A549 (cell line): Measurements from ENCODE around the gene CCDC102B. TPM values are rescaled to one million over a fixed set of nuclear protein-coding genes. Genes with fewer than 3 reads are reported as not detected.

Experiments used
- ATAC-seq, 2 experiments: fragments of 200-7000 bp in 1 of 2; fragments of >200 bp in 1 of 2; cut with Nextera tagmentation in 1 of 2; cut with Tn5 transposase in 1 of 2; 3 replicates each; pipeline versions ENCODE4 v1.8.0 to v1.9.1; 2018 to 2020; ENCODE audit warnings: mild to moderate bottlenecking in 1 of 2, moderate library complexity in 1 of 2
- CTCF ChIA-PET: fragments of 300-600 bp; sonication (Branson Sonifier 250); formaldehyde crosslinking; extraction: SDS; loops from one replicate; lab custom pipeline; 2021; ENCODE audit warnings: antibody characterized with exemption, inconsistent platforms; lab: Yijun Ruan, JAX
- POLR2A ChIA-PET: fragments of 350-600 bp; formaldehyde crosslinking; extraction: SDS; loops from one replicate; lab custom pipeline; 2021; ENCODE audit warnings: antibody characterized with exemption, inconsistent platforms; lab: Yijun Ruan, JAX
- DNase-seq, 2 experiments: peaks; one replicate each; pipeline versions ENCODE4 v3.0.0 to v3.0.0-alpha.2; 2011 to 2016; ENCODE audit warnings: low read depth in 1 of 2, low spot score in 1 of 2
- FAIRE-seq: peaks from 2 replicates; lab custom pipeline; 2011; peaks lifted over from hg19 to GRCh38; lab: Jason Lieb, UNC
- H3K27ac ChIP-seq, 2 experiments: fragments of >200 bp; sonication (Bioruptor Twin); formaldehyde crosslinking; 3 replicates each; pipeline ENCODE4 v1.5.1; 2016 to 2017
- H3K4me1 ChIP-seq: fragments of >200 bp; sonication (Bioruptor Twin); formaldehyde crosslinking; 3 replicates; pipeline ENCODE4 v1.6.1; 2016
- H3K4me2 ChIP-seq: fragments of >200 bp; sonication (Bioruptor Twin); formaldehyde crosslinking; 3 replicates; pipeline ENCODE4 v1.6.1; 2016
- H3K4me3 ChIP-seq: fragments of >200 bp; sonication (Bioruptor Twin); formaldehyde crosslinking; 3 replicates; pipeline ENCODE4 v1.5.1; 2016
- H3K9me3 ChIP-seq: fragments of >200 bp; sonication (Bioruptor Twin); formaldehyde crosslinking; 3 replicates; pipeline ENCODE4 v1.6.1; 2016
- CBX2 ChIP-seq: fragments of 200-600 bp; sonication (generic); IDR thresholded peaks from 2 replicates; pipeline ENCODE4 v1.6.1; 2016; ENCODE audit warnings: low read depth, mild to moderate bottlenecking, borderline replicate concordance
- CHD4 ChIP-seq: fragments of 200-600 bp; sonication (generic); IDR thresholded peaks from 2 replicates; pipeline ENCODE4 v1.6.1; 2016; ENCODE audit warnings: antibody characterized with exemption, mild to moderate bottlenecking, borderline replicate concordance
- EHF ChIP-seq: fragments of 250-450 bp; sonication (Bioruptor Pico); IDR thresholded peaks from 2 replicates; pipeline ENCODE4 v1.5.0; 2020; ENCODE audit warnings: mild to moderate bottlenecking
- FOSB ChIP-seq: fragments of 250-450 bp; sonication (Bioruptor Pico); IDR thresholded peaks from 2 replicates; pipeline ENCODE4 v1.5.0; 2020; ENCODE audit warnings: mild to moderate bottlenecking, moderate library complexity
- FOXS1 ChIP-seq: fragments of 250-450 bp; sonication (Bioruptor Pico); IDR thresholded peaks from 2 replicates; pipeline ENCODE4 v1.5.0; 2020; ENCODE audit warnings: mild to moderate bottlenecking, moderate library complexity
- JUNB ChIP-seq: fragments of >200 bp; sonication (Bioruptor Twin); formaldehyde crosslinking; IDR thresholded peaks from 2 replicates; pipeline ENCODE4 v1.6.1; 2016
- MAZ ChIP-seq: fragments of 150-350 bp; IDR thresholded peaks from 2 replicates; pipeline ENCODE4 v1.6.1; 2014; ENCODE audit warnings: antibody characterized with exemption, low read depth, low read length, borderline replicate concordance
- MYC ChIP-seq: IDR thresholded peaks from 2 replicates; pipeline ENCODE4 v1.6.1; 2012; ENCODE audit warnings: mild to moderate bottlenecking, inconsistent platforms, low read length, improper control_type of control experiment, borderline replicate concordance
- NPAS2 ChIP-seq: fragments of 250-450 bp; sonication (Bioruptor Pico); IDR thresholded peaks from 2 replicates; pipeline ENCODE4 v1.8.0; 2022; ENCODE audit warnings: mild to moderate bottlenecking, moderate library complexity, borderline replicate concordance
- RARB ChIP-seq: fragments of 250-450 bp; sonication (Bioruptor Pico); IDR thresholded peaks from 2 replicates; pipeline ENCODE4 v1.8.0; 2021; ENCODE audit warnings: mild to moderate bottlenecking, moderate library complexity
- RCOR1 ChIP-seq: fragments of 150-350 bp; IDR thresholded peaks from 2 replicates; pipeline ENCODE4 v1.6.1; 2014; ENCODE audit warnings: antibody characterized with exemption, low read length, low read depth
- TFCP2L1 ChIP-seq: fragments of 250-450 bp; sonication (Bioruptor Pico); IDR thresholded peaks from 2 replicates; pipeline ENCODE4 v1.5.0; 2021; ENCODE audit warnings: mild to moderate bottlenecking
- ZFP36 ChIP-seq: fragments of 450-650 bp; IDR thresholded peaks from 2 replicates; pipeline ENCODE4 v1.6.1; 2014; ENCODE audit warnings: borderline replicate concordance; ENCODE audit not compliant: partially characterized antibody
- WGBS: methylation state at CpG from one replicate; pipeline ENCODE4 v1.1.6; 2017; ENCODE audit errors: missing lambda C conversion rate; 5-methylcytosine and 5-hydroxymethylcytosine counted together
- polyA plus RNA-seq, 4 experiments: library from polyadenylated mRNA; depleted of rRNA in 3 of 4; stranded (reverse); fragments of >200 nt; fragmentation: RNase III in 1 of 4; extraction: RNeasy Plus Mini Kit Qiagen cat#74134 plus additional on column Dnase treatment in 1 of 4; gene quantifications; 2 replicates in 3 of 4; 3 replicates in 1 of 4; pipeline ENCODE4 v1.2.3, GENCODE V29; 2011 to 2017
- TF ChIP-seq, protein P1 (sequence below): fragments of >200 bp; sonication (Bioruptor Twin); formaldehyde crosslinking; IDR thresholded peaks from 2 replicates; pipeline ENCODE4 v1.6.1; 2016
- TF ChIP-seq, protein P2 (sequence below): fragments of >200 bp; sonication (Bioruptor Twin); formaldehyde crosslinking; IDR thresholded peaks from 3 replicates; pipeline ENCODE4 v1.6.1; 2016
- TF ChIP-seq, protein P3 (sequence below): fragments of 150-350 bp; IDR thresholded peaks from 2 replicates; pipeline ENCODE4 v1.6.1; 2014; ENCODE audit warnings: low read depth, mild to moderate bottlenecking, low read length
- TF ChIP-seq, protein P4 (sequence below): IDR thresholded peaks from 2 replicates; pipeline ENCODE4 v1.6.1; 2012; ENCODE audit warnings: low read depth, borderline replicate concordance
- TF ChIP-seq, protein P5 (sequence below): fragments of 200-600 bp; sonication (generic); IDR thresholded peaks from 2 replicates; pipeline ENCODE4 v1.6.1; 2016; ENCODE audit warnings: antibody characterized with exemption, mild to moderate bottlenecking, moderate library complexity
- TF ChIP-seq, protein P6 (sequence below): fragments of 450-650 bp; IDR thresholded peaks from 2 replicates; pipeline ENCODE4 v1.6.1; 2014; ENCODE audit warnings: antibody characterized with exemption
- TF ChIP-seq, protein P7 (sequence below): IDR thresholded peaks from 2 replicates; pipeline ENCODE4 v1.6.1; 2012

The CCDC102B gene
- polyA plus RNA-seq, 2 of the 4 experiments (the other 2 are of a cell fraction): 1.2 to 1.6 TPM

DNA sequence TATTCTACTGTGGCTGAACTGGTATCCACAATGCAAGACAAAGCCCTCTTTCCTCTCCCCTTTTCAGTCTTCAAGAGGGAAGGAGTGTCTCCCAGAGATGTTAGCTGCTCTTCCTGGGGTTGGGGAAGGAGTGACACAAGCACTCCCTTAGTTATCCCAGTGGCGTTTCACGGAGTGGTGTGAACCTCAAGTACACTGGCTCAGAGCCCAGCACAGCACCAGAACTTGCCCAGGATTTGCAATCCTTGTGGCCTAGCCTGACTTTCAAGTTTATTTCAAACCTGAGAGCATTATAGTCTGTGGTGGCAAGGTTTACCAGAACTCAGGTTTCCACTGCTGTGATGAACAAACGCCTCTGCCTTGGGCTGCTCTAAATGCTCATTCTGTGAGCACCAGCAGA is 162.5 kb downstream of the CCDC102B start:
- 16% methylated on average over 3 of the region's 3 CpGs for WGBS
- Histone ChIP-seq H3K9me3 (no peaks in the 10 kb centered on the region), H3K4me2 (no peak overlapping the region), H3K4me1 (no peaks in the 10 kb centered on the region), H3K4me3 (no peak overlapping the region), H3K27ac (no peak overlapping the region)
- no peak for ATAC-seq
- TF ChIP-seq, protein P1, sequence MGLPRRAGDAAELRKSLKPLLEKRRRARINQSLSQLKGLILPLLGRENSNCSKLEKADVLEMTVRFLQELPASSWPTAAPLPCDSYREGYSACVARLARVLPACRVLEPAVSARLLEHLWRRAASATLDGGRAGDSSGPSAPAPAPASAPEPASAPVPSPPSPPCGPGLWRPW: no peak
- TF ChIP-seq, protein P2, sequence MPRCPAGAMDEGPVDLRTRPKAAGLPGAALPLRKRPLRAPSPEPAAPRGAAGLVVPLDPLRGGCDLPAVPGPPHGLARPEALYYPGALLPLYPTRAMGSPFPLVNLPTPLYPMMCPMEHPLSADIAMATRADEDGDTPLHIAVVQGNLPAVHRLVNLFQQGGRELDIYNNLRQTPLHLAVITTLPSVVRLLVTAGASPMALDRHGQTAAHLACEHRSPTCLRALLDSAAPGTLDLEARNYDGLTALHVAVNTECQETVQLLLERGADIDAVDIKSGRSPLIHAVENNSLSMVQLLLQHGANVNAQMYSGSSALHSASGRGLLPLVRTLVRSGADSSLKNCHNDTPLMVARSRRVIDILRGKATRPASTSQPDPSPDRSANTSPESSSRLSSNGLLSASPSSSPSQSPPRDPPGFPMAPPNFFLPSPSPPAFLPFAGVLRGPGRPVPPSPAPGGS: no peak
- TF ChIP-seq, protein P3, sequence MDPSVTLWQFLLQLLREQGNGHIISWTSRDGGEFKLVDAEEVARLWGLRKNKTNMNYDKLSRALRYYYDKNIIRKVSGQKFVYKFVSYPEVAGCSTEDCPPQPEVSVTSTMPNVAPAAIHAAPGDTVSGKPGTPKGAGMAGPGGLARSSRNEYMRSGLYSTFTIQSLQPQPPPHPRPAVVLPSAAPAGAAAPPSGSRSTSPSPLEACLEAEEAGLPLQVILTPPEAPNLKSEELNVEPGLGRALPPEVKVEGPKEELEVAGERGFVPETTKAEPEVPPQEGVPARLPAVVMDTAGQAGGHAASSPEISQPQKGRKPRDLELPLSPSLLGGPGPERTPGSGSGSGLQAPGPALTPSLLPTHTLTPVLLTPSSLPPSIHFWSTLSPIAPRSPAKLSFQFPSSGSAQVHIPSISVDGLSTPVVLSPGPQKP: no peak
- TF ChIP-seq TFCP2L1 (CRISPR knock-in tag) (no peak), MYC (no peak), NPAS2 (no peak), FOXS1 (no peak), CHD4 (no peak), JUNB (no peak)
- ChIA-PET CTCF (no interaction called here), POLR2A (no interaction called here)
- no peak for FAIRE-seq
- no peak for DNase-seq

DNA sequence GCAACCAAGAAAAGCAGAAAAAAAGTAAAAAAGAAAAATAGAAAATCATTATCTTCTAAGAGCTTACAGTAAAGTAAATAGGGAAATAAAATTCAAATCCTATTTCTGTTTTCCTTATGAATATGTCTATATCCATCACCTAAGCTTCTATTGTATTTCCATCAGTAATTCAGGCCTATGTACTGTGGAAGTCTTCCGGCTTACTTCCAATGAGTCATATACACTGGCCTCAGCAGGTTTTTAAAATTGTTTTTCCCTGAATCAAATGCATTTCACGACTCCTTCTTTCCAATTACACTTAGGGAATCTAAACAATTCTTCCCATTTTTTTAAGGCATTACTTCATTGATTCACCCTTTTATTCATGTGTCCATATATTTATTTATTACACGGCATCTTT is 164.7 kb downstream of the CCDC102B start:
- TF ChIP-seq, protein P3: no peak
- no peak for TF ChIP-seq MAZ
- TF ChIP-seq RCOR1: no peak
- TF ChIP-seq ZFP36: no peak
- TF ChIP-seq, protein P4, sequence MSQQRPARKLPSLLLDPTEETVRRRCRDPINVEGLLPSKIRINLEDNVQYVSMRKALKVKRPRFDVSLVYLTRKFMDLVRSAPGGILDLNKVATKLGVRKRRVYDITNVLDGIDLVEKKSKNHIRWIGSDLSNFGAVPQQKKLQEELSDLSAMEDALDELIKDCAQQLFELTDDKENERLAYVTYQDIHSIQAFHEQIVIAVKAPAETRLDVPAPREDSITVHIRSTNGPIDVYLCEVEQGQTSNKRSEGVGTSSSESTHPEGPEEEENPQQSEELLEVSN: no peak
- TF ChIP-seq, protein P5, sequence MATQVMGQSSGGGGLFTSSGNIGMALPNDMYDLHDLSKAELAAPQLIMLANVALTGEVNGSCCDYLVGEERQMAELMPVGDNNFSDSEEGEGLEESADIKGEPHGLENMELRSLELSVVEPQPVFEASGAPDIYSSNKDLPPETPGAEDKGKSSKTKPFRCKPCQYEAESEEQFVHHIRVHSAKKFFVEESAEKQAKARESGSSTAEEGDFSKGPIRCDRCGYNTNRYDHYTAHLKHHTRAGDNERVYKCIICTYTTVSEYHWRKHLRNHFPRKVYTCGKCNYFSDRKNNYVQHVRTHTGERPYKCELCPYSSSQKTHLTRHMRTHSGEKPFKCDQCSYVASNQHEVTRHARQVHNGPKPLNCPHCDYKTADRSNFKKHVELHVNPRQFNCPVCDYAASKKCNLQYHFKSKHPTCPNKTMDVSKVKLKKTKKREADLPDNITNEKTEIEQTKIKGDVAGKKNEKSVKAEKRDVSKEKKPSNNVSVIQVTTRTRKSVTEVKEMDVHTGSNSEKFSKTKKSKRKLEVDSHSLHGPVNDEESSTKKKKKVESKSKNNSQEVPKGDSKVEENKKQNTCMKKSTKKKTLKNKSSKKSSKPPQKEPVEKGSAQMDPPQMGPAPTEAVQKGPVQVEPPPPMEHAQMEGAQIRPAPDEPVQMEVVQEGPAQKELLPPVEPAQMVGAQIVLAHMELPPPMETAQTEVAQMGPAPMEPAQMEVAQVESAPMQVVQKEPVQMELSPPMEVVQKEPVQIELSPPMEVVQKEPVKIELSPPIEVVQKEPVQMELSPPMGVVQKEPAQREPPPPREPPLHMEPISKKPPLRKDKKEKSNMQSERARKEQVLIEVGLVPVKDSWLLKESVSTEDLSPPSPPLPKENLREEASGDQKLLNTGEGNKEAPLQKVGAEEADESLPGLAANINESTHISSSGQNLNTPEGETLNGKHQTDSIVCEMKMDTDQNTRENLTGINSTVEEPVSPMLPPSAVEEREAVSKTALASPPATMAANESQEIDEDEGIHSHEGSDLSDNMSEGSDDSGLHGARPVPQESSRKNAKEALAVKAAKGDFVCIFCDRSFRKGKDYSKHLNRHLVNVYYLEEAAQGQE: no peak
- TF ChIP-seq RARB (CRISPR knock-in tag): no peak
- TF ChIP-seq, protein P2: no peak
- TF ChIP-seq, protein P6, sequence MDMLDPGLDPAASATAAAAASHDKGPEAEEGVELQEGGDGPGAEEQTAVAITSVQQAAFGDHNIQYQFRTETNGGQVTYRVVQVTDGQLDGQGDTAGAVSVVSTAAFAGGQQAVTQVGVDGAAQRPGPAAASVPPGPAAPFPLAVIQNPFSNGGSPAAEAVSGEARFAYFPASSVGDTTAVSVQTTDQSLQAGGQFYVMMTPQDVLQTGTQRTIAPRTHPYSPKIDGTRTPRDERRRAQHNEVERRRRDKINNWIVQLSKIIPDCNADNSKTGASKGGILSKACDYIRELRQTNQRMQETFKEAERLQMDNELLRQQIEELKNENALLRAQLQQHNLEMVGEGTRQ: no peak
- TF ChIP-seq CBX2: no peak
- TF ChIP-seq, protein P1: no peak
- no peak for TF ChIP-seq FOSB (CRISPR knock-in tag)
- TF ChIP-seq, protein P7, sequence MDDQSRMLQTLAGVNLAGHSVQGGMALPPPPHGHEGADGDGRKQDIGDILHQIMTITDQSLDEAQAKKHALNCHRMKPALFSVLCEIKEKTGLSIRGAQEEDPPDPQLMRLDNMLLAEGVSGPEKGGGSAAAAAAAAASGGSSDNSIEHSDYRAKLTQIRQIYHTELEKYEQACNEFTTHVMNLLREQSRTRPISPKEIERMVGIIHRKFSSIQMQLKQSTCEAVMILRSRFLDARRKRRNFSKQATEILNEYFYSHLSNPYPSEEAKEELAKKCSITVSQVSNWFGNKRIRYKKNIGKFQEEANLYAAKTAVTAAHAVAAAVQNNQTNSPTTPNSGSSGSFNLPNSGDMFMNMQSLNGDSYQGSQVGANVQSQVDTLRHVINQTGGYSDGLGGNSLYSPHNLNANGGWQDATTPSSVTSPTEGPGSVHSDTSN: no peak
- no peak for TF ChIP-seq EHF (CRISPR knock-in tag)
- no peak overlapping the region for H3K27ac ChIP-seq
- CTCF ChIA-PET: no interaction called here
- no peaks in the 10 kb centered on the region for H3K9me3 ChIP-seq
- ATAC-seq (no peak), DNase-seq (no peak), FAIRE-seq (no peak)
- no peaks in the 10 kb centered on the region for H3K4me1 ChIP-seq
- H3K4me2 ChIP-seq: no peak overlapping the region
- POLR2A ChIA-PET: no interaction called here
- H3K4me3 ChIP-seq: no peak overlapping the region
- 35% methylated on average over 3 of the region's 3 CpGs for WGBS
